Esophagus muscularis mucosa (tissue), 4 donors: Measurements from ENCODE around the gene UQCRFS1. TPM values are rescaled to one million over a fixed set of nuclear protein-coding genes. Genes with fewer than 3 reads are reported as not detected.
A peak's percentile ranks its signal among the peaks of the same experiment; 100 is the strongest.
"Not testable (repeated sequence)": the region's sequence is repeated elsewhere in the genome, so short reads cannot be mapped to it uniquely, and the experiment has no call there.

Experiments used
- DNase-seq: peaks from one replicate; pipeline ENCODE4 v3.0.0-alpha.2; 2017; ENCODE audit errors: extremely low spot score
- H3K27ac ChIP-seq, 4 donors: fragments of 200-600 bp; sonication (generic); replicated peaks in 1 of 4; 1 replicate in 3 of 4; 2 replicates in 1 of 4; pipeline ENCODE4 v1.5.1; 2016 to 2019; ENCODE audit warnings: mild to moderate bottlenecking in 1 of 4
- H3K27me3 ChIP-seq, 4 donors: fragments of 200-600 bp; sonication (generic); one replicate each; pipeline versions ENCODE4 v1.5.1 to v1.6.0; 2016 to 2019
- H3K36me3 ChIP-seq, 4 donors: fragments of 200-600 bp; sonication (generic); one replicate each; pipeline ENCODE4 v1.5.1; 2016 to 2019
- H3K4me1 ChIP-seq, 4 donors: fragments of 200-600 bp; sonication (generic); one replicate each; pipeline ENCODE4 v1.5.1; 2016 to 2019
- H3K4me3 ChIP-seq, 4 donors: fragments of 200-600 bp; sonication (generic); 1 replicate in 2 of 4; 2 replicates in 2 of 4; pipeline ENCODE4 v1.5.1; 2016 to 2019; ENCODE audit warnings: mild to moderate bottlenecking in 4 of 4, moderate library complexity in 1 of 4
- H3K9me3 ChIP-seq, 4 donors: fragments of 200-600 bp; sonication (generic); 1 replicate in 3 of 4; 2 replicates in 1 of 4; pipeline ENCODE4 v1.5.1; 2016 to 2019
- EP300 ChIP-seq: sonication (generic); formaldehyde crosslinking; IDR thresholded peaks from one replicate; pipeline ENCODE4 v1.6.1; 2017; ENCODE audit warnings: antibody characterized with exemption
- POLR2A ChIP-seq: fragments of 450-650 bp; IDR thresholded peaks from one replicate; pipeline ENCODE4 v1.6.1; 2017; ENCODE audit warnings: antibody characterized with exemption, moderate library complexity, mild to moderate bottlenecking, low read depth
- POLR2AphosphoS5 ChIP-seq, 2 donors: sonication (generic); formaldehyde crosslinking; IDR thresholded peaks; one replicate each; pipeline ENCODE4 v1.6.1; 2017; ENCODE audit warnings: antibody characterized with exemption in 2 of 2
- WGBS: methylation state at CpG from one replicate; pipeline ENCODE4 v1.1.5; 2018; 5-methylcytosine and 5-hydroxymethylcytosine counted together
- intact Hi-C: fragments of 100-400 bp; cut with DNase I; formaldehyde crosslinking; loops from one replicate; pipeline ENCODE4 v1.15.1; 2023
- total RNA-seq, 4 donors: library from RNA; depleted of rRNA; stranded (reverse); fragments of >200 nt; gene quantifications; one replicate each; pipeline versions ENCODE4 v1.1.0 to v1.2.1, GENCODE V29; 2016
- TF ChIP-seq, protein P1 (sequence below), 3 experiments: fragments of 200-600 bp in 2 of 3; fragments of 450-650 bp in 1 of 3; sonication (generic) in 2 of 3; IDR thresholded peaks; one replicate each; pipeline ENCODE4 v1.5.1; 2017 to 2019; ENCODE audit warnings: antibody characterized with exemption in 3 of 3, mild to moderate bottlenecking in 2 of 3, moderate library complexity in 1 of 3

Gene UQCRFS1
- total RNA-seq, 4 donors from 2014 or later: 41.1 to 46.4 (median 43.3) TPM

DNA sequence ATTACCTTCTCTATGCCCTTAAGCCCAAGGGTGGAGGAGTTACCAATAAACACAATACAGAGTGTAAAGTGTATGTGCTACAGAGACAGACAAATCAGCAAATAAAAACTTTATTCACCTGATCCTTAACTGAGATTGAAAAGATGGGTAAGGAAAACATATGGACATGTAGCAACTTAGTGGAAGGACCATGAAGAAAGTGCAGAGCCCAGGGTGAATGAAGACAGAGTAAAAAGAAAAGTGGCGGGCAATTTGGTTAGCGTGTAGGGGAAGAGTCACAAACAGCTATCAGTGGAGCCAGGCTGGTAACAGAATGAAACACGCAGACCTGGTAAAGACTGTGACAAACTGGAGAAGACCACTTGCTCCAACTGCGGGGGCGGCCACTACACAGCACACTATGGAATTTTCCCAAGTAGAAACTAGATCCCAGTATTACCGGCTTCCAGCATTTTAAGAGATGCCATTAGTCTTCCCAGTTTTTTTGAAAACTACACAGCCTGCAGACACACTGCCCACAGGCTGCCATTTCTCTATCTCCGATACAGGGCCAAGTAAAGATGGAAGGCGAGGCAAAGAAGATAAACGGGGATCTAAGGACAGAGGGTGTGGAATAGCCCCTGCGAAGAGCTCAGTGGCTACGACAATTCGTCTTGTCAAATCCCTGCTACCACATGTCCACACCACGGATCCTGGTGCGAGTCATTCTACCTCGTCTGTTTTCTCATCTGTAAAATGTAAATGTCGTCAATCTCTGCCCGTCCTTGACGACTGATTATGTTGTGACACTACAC is 1.2 kb downstream of the UQCRFS1 start:
- peak overlapping the region; percentile 94 to 97 (median 96) for H3K27ac ChIP-seq
- H3K4me3 ChIP-seq: peak overlapping the region; percentile 85 to 95 (median 91)
- WGBS: 30% methylated on average over 18 of the region's 18 CpGs
- TF ChIP-seq POLR2A (no peak), EP300 (no peak), POLR2AphosphoS5 (IDR thresholded peaks at IDR 0.05) (no peak)
- TF ChIP-seq, protein P1, sequence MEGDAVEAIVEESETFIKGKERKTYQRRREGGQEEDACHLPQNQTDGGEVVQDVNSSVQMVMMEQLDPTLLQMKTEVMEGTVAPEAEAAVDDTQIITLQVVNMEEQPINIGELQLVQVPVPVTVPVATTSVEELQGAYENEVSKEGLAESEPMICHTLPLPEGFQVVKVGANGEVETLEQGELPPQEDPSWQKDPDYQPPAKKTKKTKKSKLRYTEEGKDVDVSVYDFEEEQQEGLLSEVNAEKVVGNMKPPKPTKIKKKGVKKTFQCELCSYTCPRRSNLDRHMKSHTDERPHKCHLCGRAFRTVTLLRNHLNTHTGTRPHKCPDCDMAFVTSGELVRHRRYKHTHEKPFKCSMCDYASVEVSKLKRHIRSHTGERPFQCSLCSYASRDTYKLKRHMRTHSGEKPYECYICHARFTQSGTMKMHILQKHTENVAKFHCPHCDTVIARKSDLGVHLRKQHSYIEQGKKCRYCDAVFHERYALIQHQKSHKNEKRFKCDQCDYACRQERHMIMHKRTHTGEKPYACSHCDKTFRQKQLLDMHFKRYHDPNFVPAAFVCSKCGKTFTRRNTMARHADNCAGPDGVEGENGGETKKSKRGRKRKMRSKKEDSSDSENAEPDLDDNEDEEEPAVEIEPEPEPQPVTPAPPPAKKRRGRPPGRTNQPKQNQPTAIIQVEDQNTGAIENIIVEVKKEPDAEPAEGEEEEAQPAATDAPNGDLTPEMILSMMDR (IDR thresholded peaks at IDR 0.05): no peak
- no peaks in the 10 kb centered on the region for H3K27me3 ChIP-seq
- H3K9me3 ChIP-seq: no peaks in the 10 kb centered on the region
- peaks cover 0 to 9% (median 7%) of the 10 kb centered on the region in 4 donors for H3K36me3 ChIP-seq
- H3K4me1 ChIP-seq: peaks cover 17 to 37% (median 33%) of the 10 kb centered on the region in 4 donors
- intact Hi-C loops: no loop called here
- peak; percentile 68 for DNase-seq

DNA sequence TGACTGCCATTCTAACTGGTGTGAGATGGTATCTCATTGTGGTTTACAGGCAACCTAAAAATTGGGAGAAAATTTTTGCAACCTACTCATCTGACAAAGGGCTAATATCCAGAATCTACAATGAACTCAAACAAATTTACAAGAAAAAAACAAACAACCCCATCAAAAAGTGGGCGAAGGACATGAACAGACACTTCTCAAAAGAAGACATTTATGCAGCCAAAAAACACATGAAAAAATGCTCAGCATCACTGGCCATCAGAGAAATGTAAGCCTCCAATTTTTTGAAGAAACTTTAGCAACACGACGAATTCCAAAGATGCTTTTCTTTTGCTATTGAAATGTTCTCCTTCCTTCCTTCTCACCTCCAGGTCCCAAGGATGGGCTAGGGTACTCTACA is 1.9 kb downstream of the UQCRFS1 start:
- H3K27ac ChIP-seq, intact Hi-C loops: not testable (repeated sequence)
- H3K4me3 ChIP-seq: peak overlapping the region in 3 of 4 donors; percentile 85 to 91 (median 91)

DNA sequence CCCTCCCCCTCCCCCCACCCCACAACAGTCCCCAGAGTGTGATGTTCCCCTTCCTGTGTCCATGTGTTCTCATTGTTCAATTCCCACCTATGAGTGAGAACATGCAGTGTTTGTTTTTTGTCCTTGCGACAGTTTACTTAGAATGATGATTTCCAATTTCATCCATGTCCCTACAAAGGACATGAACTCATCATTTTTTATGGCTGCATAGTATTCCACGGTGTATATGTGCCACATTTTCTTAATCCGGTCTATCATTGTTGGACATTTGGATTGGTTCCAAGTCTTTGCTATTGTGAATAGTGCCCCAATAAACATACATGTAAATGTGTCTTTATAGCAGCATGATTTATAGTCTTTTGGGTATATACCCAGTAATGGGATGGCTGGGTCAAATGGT is 2.4 kb downstream of the UQCRFS1 start:
- DNase-seq, H3K4me3 ChIP-seq, H3K27me3 ChIP-seq, H3K9me3 ChIP-seq, intact Hi-C loops, H3K27ac ChIP-seq: not testable (repeated sequence)
- Histone ChIP-seq H3K36me3 (peaks cover 8 to 22% (median 18%) of the 10 kb centered on the region in 4 donors), H3K4me1 (peaks cover 27 to 46% (median 36%) of the 10 kb centered on the region in 4 donors)
- WGBS: 94% methylated on average over 3 of the region's 3 CpGs

More for the DNA sequence above, 1.9 kb downstream of the UQCRFS1 start:
- not testable (repeated sequence) for H3K9me3 ChIP-seq, H3K27me3 ChIP-seq
- peaks cover 5 to 17% (median 14%) of the 10 kb centered on the region in 4 donors for H3K36me3 ChIP-seq
- H3K4me1 ChIP-seq: peaks cover 23 to 43% (median 36%) of the 10 kb centered on the region in 4 donors
- DNase-seq: peak; percentile 26
- WGBS: 93% methylated on average over 3 of the region's 3 CpGs

DNA sequence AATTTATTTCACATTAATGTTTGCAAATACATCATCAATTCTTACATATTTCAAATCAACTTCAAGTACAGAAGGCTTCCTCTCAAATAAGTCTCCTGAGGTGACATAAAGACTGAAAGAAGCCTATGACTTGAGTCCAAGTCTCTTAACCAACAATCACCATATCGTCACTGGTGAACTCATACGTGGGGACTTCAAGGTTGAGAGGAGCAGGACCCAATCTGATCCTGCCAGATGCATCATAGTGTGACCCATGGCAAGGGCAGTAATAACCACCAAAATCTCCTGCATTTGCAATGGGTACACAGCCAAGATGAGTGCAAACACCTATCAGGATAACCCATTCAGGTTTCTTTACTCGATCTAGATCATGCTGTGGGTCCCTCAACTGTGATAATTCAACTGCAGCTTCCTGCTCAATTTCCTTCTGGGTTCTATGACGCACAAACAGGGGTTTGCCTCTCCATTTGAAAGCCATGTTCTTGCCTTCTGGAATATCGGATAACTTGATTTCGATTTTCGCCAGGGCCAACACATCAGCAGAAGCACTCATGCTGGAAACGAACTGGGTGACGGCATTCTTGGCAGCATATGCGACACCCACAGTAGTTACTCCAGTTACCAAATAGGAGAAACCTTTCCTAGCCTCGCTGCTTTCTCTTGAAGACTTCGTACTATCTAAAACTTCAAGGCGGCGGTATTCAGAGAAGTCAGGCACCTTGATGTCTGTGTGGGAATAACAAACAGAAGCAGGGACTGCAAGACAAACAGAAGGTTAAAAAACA is 5.4 kb downstream of the UQCRFS1 start:
- intact Hi-C loops, H3K4me3 ChIP-seq, DNase-seq, H3K27ac ChIP-seq, H3K9me3 ChIP-seq, H3K27me3 ChIP-seq: not testable (repeated sequence)
- 88% methylated on average over 14 of the region's 14 CpGs for WGBS
- Histone ChIP-seq H3K4me1 (peaks cover 31 to 46% (median 33%) of the 10 kb centered on the region in 4 donors), H3K36me3 (peaks cover 8 to 29% (median 20%) of the 10 kb centered on the region in 4 donors)

DNA sequence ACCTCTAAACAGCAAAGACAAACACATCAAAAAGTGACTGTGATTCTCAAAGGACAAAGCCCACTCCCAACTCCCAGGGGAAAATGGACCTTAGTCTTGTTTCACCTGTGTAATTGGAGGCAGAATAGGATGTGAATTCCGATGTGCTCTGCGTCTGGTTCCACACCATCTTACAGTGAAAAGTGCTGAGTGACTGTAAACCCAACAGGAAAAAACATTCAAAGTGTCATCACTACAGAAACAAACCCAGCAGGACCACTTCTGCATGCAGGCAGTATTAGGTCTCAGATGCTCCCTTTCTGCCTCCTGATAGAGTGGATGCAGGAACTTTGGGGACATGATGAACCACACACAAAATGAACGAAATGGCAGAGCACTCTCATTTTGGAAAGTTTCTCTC is 6.5 kb downstream of the UQCRFS1 start:
- intact Hi-C loops: no loop called here
- WGBS: 92% methylated on average over 3 of the region's 3 CpGs
- H3K4me3 ChIP-seq: no peak overlapping the region
- peak; percentile 31 for DNase-seq
- H3K9me3 ChIP-seq: no peaks in the 10 kb centered on the region
- H3K36me3 ChIP-seq: peaks cover 8 to 29% (median 20%) of the 10 kb centered on the region in 4 donors
- H3K27me3 ChIP-seq: no peaks in the 10 kb centered on the region
- TF ChIP-seq POLR2AphosphoS5 (IDR thresholded peaks at IDR 0.05): no peak
- H3K27ac ChIP-seq: no peak overlapping the region
- peaks cover 25 to 39% (median 27%) of the 10 kb centered on the region in 4 donors for H3K4me1 ChIP-seq

DNA sequence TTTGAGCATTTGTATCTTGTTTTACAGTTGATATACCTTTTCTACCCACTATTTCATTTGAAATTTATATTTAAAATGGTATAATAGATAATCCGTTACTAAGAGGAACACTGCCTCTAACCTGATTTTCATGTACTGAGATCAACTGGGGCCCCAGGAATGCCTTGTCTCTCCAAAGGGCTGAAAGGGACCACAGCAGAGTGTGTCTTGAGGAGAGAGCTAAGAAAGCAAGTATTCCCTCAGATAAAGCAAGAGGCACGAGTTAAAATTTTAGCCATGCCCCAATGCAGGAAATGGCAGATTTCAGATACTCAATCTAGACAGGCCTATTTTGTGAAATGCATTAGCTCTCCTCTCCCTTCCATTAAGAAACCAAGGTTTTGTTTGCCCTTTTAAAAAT is 10.7 kb downstream of the UQCRFS1 start:
- Histone ChIP-seq H3K36me3 (peaks cover 8 to 25% (median 17%) of the 10 kb centered on the region in 4 donors), H3K4me3 (no peak overlapping the region), H3K27me3 (no peaks in the 10 kb centered on the region), H3K4me1 (peaks cover 4 to 15% (median 9%) of the 10 kb centered on the region in 4 donors), H3K27ac (no peak overlapping the region), H3K9me3 (no peaks in the 10 kb centered on the region)
- 82% methylated on average over 2 of the region's 2 CpGs for WGBS
- peak; percentile 57 for DNase-seq
- TF ChIP-seq POLR2A (no peak), POLR2AphosphoS5 (IDR thresholded peaks at IDR 0.05) (no peak), EP300 (no peak)
- TF ChIP-seq, protein P1 (IDR thresholded peaks at IDR 0.05): no peak
- intact Hi-C loops: no loop called here
